Measurements from ENCODE around the gene RELN. TPM values are rescaled to one million over a fixed set of nuclear protein-coding genes. Genes with fewer than 3 reads are reported as not detected.
A peak's percentile ranks its signal among the peaks of the same experiment; 100 is the strongest.
"Not testable (repeated sequence)": the region's sequence is repeated elsewhere in the genome, so short reads cannot be mapped to it uniquely, and the experiment has no call there.

RELN gene
- polyA plus RNA-seq, 12 donors = 3.0 to 21.0 (median 5.0) TPM; not detected in 1

- DNase-seq = no peak
Observed at GRCh38 chr7:103487419-103487818, 502.0 kb downstream of the RELN start.

- not testable (repeated sequence) for DNase-seq
Observed at GRCh38 chr7:103486873-103487272, 502.6 kb downstream of the RELN start.

- DNase-seq = no peak
Observed at GRCh38 chr7:103480771-103481170, 508.7 kb downstream of the RELN start.

- DNase-seq = no peak
Observed at GRCh38 chr7:103474956-103475355, 514.5 kb downstream of the RELN start.

GRCh38 chr7:103469095-103469948 lies 520.1 kb downstream of the RELN start:
- DNase-seq = no peak

GRCh38 chr7:103466814-103467213 lies 522.6 kb downstream of the RELN start:
- DNase-seq = no peak

- DNase-seq = no peak
Observed at GRCh38 chr7:103462358-103462757, 527.1 kb downstream of the RELN start.

- DNase-seq = peak; percentile 15
Observed at GRCh38 chr7:103447073-103447960, 542.1 kb downstream of the RELN start.

- DNase-seq = no peak
Observed at GRCh38 chr7:103446049-103446520, 543.4 kb downstream of the RELN start, which contains the start of gene SLC26A5. TSS of gene SLC26A5 (minus strand) at chr7:103446207. CDS start at chr7:103421514, 24,693 bp downstream.

- no peak for DNase-seq
Observed at GRCh38 chr7:103445228-103446048, 544.0 kb downstream of the RELN start.

- no peak for DNase-seq
Observed at GRCh38 chr7:103439661-103440060, 549.8 kb downstream of the RELN start.

GRCh38 chr7:103437623-103438022 lies 551.8 kb downstream of the RELN start:
- no peak for DNase-seq

- DNase-seq = no peak
Observed at GRCh38 chr7:103432712-103433111, 556.7 kb downstream of the RELN start.

GRCh38 chr7:103425177-103425576 lies 564.3 kb downstream of the RELN start:
- no peak for DNase-seq

GRCh38 chr7:103423467-103424179 lies 565.8 kb downstream of the RELN start:
- DNase-seq = no peak

Other genes with a start within 250 kb of the RELN start
- gene ORC5, start 218.4 kb upstream of the RELN start, polyA plus RNA-seq (ENCODE audit: insufficient read length in 12 of 12) = 10 to 100 TPM in 10 of 12 donors, 1 to 10 TPM in 1, not detected in 1; 8.0 to 20.0 (median 17.1) TPM